ENCODE measurements around the gene SEC24D. TPM values are rescaled to one million over a fixed set of nuclear protein-coding genes. Genes with fewer than 3 reads are reported as not detected.

SEC24D gene
- total RNA-seq, 1 donor from 2014 or later = 8.2 TPM

DNA sequence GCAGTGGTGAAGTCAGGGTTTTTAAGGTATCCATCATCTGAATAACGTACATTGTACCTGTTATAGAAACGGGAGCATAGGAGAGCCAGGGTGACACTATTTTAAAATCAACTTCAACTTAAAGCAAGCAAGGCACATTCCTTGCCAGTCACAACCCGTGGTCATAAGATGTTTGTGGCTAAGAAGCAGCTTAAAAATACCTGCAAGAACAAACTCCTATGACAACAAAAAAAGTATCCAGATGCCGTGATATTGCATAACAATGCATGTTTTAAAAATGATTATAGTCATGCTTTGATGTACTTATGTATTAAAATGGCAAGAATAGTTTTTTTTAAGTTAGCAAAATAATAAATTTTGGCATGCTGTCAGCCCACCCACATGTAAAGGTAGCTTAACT lies 36.3 kb upstream of the SEC24D start:
- H3K4me2 ChIP-seq = no peak overlapping the region
- Mint-ChIP-seq H3K27me3 (ENCODE audit: insufficient read depth, low read depth) (peaks cover 2% of the 10 kb centered on the region), H3K36me3 (no peaks in the 10 kb centered on the region), H3K4me3 (no peak overlapping the region), H3K4me1 (no peaks in the 10 kb centered on the region), H3K27ac (no peak overlapping the region), H3K9me3 (peaks cover 2% of the 10 kb centered on the region)
- H3F3A ChIP-seq (ENCODE audit: low read depth) = no peaks in the 10 kb centered on the region
- H3K4me1 ChIP-seq = peaks cover 2% of the 10 kb centered on the region
- TF ChIP-seq, protein P1, sequence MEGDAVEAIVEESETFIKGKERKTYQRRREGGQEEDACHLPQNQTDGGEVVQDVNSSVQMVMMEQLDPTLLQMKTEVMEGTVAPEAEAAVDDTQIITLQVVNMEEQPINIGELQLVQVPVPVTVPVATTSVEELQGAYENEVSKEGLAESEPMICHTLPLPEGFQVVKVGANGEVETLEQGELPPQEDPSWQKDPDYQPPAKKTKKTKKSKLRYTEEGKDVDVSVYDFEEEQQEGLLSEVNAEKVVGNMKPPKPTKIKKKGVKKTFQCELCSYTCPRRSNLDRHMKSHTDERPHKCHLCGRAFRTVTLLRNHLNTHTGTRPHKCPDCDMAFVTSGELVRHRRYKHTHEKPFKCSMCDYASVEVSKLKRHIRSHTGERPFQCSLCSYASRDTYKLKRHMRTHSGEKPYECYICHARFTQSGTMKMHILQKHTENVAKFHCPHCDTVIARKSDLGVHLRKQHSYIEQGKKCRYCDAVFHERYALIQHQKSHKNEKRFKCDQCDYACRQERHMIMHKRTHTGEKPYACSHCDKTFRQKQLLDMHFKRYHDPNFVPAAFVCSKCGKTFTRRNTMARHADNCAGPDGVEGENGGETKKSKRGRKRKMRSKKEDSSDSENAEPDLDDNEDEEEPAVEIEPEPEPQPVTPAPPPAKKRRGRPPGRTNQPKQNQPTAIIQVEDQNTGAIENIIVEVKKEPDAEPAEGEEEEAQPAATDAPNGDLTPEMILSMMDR (IDR thresholded peaks at IDR 0.05) = no peak
- TF ChIP-seq EZH2phosphoT487 (IDR thresholded peaks at IDR 0.05) = no peak
- TF ChIP-seq EZH2 (IDR thresholded peaks at IDR 0.05) = no peak
- no peaks in the 10 kb centered on the region for H3K79me2 ChIP-seq (ENCODE audit: low read depth)
- H3K27me3 ChIP-seq = no peaks in the 10 kb centered on the region
- no peaks in the 10 kb centered on the region for H4K20me1 ChIP-seq (ENCODE audit: low read depth)
- H3K36me3 ChIP-seq = no peaks in the 10 kb centered on the region
- H3K9me3 ChIP-seq (ENCODE audit: low read depth) = no peaks in the 10 kb centered on the region
- H3K27ac ChIP-seq = no peak overlapping the region
- H3K9ac ChIP-seq = no peak overlapping the region
- H3K4me3 ChIP-seq = no peak overlapping the region
- no peak for DNase-seq (ENCODE audit: low spot score)
- no peak overlapping the region for H2AFZ ChIP-seq (replicated peaks)

DNA sequence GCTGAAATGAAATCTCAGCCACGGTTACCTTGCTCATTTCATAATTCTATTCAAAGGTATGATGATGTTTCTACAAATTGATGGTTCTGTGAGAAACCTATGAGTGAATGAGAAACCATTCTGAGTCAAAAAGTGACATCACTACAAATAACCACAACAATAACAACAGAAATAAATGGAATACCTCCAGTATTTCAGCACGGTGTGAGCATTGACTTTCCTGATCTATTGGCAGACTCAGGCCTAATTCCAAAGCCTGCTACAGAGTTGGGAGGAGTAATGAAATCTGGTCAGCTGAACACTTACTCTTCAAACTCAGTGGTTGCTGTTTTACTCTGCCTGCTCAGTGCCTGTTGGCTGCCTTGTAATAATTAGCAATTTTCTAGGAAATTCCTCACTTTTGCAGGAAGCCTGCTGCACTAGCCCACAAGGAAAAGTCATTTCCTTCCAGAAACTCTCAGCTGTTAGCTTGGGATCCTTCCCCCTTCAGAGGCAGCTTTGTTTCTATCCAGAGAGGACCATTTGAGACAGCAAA lies 33.9 kb upstream of the SEC24D start:
- Histone ChIP-seq H3K4me3 (no peak overlapping the region), H3K9me3 (ENCODE audit: low read depth) (no peaks in the 10 kb centered on the region), H3K4me1 (peaks cover 2% of the 10 kb centered on the region), H3F3A (ENCODE audit: low read depth) (no peaks in the 10 kb centered on the region), H3K27ac (peak overlapping the region; percentile 18), H3K4me2 (no peak overlapping the region), H3K79me2 (ENCODE audit: low read depth) (no peaks in the 10 kb centered on the region), H3K9ac (no peak overlapping the region), H3K36me3 (no peaks in the 10 kb centered on the region), H3K27me3 (no peaks in the 10 kb centered on the region), H2AFZ (replicated peaks) (peak overlapping the region; percentile 73), H4K20me1 (ENCODE audit: low read depth) (no peaks in the 10 kb centered on the region)
- H3K4me1 Mint-ChIP-seq = no peaks in the 10 kb centered on the region
- H3K9me3 Mint-ChIP-seq = no peaks in the 10 kb centered on the region
- no peak for DNase-seq (ENCODE audit: low spot score)
- H3K27me3 Mint-ChIP-seq (ENCODE audit: insufficient read depth, low read depth) = peaks cover 2% of the 10 kb centered on the region
- no peak overlapping the region for H3K4me3 Mint-ChIP-seq
- TF ChIP-seq EZH2 (IDR thresholded peaks at IDR 0.05) (no peak), EZH2phosphoT487 (IDR thresholded peaks at IDR 0.05) (no peak)
- TF ChIP-seq, protein P1 (IDR thresholded peaks at IDR 0.05) = no peak
- H3K36me3 Mint-ChIP-seq = no peaks in the 10 kb centered on the region
- H3K27ac Mint-ChIP-seq = no peak overlapping the region

DNA sequence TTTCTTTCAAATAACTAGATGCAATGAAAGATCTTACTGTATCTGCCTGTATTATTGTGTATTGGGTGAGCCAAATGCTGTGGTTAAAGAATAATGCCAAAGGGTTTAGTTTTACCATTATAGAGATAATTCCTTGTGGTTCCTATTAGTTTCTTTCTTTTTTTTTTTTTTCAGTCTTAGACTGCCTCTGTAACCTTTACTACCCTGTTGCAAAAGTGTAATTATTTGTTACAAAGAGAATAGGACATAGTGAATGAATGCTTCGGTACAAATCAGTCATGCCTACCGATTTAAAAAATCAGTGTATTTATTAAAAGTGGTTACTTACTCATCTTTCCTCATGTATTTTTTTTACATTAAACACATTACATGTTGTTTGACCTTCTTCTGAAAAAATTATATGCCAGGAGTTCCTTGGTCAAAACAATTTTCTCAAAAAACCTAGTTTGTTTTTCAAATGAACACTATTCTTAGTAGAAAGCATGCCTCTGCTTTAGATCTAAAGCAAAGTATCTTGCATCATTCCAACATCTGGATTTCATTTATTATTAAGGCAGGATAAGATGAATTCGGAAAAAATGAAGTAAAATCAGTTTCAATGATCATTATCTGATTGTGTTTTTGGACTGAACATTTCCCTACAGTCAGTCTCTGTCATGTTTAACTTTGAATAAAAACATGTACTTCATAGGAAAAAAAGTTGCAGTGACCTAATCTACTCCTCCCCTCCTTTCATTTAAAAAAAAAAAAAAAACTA lies 31.6 kb upstream of the SEC24D start:
- H3K27me3 Mint-ChIP-seq (ENCODE audit: insufficient read depth, low read depth) = peaks cover 2% of the 10 kb centered on the region
- no peak overlapping the region for H3K9ac ChIP-seq
- peaks cover 2% of the 10 kb centered on the region for H3K4me1 ChIP-seq
- H3K9me3 ChIP-seq (ENCODE audit: low read depth) = no peaks in the 10 kb centered on the region
- no peaks in the 10 kb centered on the region for H3K79me2 ChIP-seq (ENCODE audit: low read depth)
- no peak for TF ChIP-seq EZH2phosphoT487 (IDR thresholded peaks at IDR 0.05)
- no peak overlapping the region for H3K27ac Mint-ChIP-seq
- H3F3A ChIP-seq (ENCODE audit: low read depth) = no peaks in the 10 kb centered on the region
- H3K4me3 Mint-ChIP-seq = no peak overlapping the region
- H3K4me1 Mint-ChIP-seq = no peaks in the 10 kb centered on the region
- no peak overlapping the region for H2AFZ ChIP-seq (replicated peaks)
- H4K20me1 ChIP-seq (ENCODE audit: low read depth) = no peaks in the 10 kb centered on the region
- DNase-seq (ENCODE audit: low spot score) = no peak
- H3K27ac ChIP-seq = no peak overlapping the region
- H3K4me2 ChIP-seq = no peak overlapping the region
- H3K36me3 ChIP-seq = no peaks in the 10 kb centered on the region
- no peaks in the 10 kb centered on the region for H3K9me3 Mint-ChIP-seq
- H3K36me3 Mint-ChIP-seq = no peaks in the 10 kb centered on the region
- H3K4me3 ChIP-seq = no peak overlapping the region
- no peaks in the 10 kb centered on the region for H3K27me3 ChIP-seq

DNA sequence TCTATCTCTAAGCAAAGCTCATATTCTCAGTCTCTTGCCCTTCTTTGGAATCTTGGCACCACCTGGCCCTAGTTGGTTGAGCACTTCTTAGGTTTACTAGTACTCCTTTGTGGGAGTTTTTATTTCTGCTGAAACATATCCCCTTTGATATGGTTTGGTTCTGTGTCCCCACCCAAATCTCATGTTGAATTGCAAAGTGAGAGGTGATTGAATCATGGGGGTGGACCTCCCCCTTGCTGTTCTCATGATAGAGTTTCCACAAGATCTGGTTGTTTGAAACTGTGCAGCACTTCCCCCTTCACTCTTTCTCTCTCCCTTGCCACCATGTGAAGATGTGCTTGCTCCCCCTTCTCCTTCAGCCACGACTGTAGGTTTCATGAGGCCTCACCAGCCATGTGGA lies 30.5 kb upstream of the SEC24D start:
- no peaks in the 10 kb centered on the region for H3K27me3 ChIP-seq
- H3K27me3 Mint-ChIP-seq (ENCODE audit: insufficient read depth, low read depth) = peaks cover 2% of the 10 kb centered on the region
- H3K36me3 ChIP-seq = no peaks in the 10 kb centered on the region
- H3K4me2 ChIP-seq = no peak overlapping the region
- H3K9me3 ChIP-seq (ENCODE audit: low read depth) = no peaks in the 10 kb centered on the region
- H3K4me3 Mint-ChIP-seq = no peak overlapping the region
- peak overlapping the region; percentile 74 for H2AFZ ChIP-seq (replicated peaks)
- no peaks in the 10 kb centered on the region for H3F3A ChIP-seq (ENCODE audit: low read depth)
- H3K27ac ChIP-seq = no peak overlapping the region
- H3K4me1 Mint-ChIP-seq = no peaks in the 10 kb centered on the region
- H3K9me3 Mint-ChIP-seq = no peaks in the 10 kb centered on the region
- TF ChIP-seq EZH2 (IDR thresholded peaks at IDR 0.05) (no peak), EZH2phosphoT487 (IDR thresholded peaks at IDR 0.05) (no peak)
- TF ChIP-seq, protein P1 (IDR thresholded peaks at IDR 0.05) = no peak
- H4K20me1 ChIP-seq (ENCODE audit: low read depth) = no peaks in the 10 kb centered on the region
- no peak overlapping the region for H3K27ac Mint-ChIP-seq
- H3K9ac ChIP-seq = no peak overlapping the region
- no peak for DNase-seq (ENCODE audit: low spot score)
- no peaks in the 10 kb centered on the region for H3K36me3 Mint-ChIP-seq
- no peak overlapping the region for H3K4me3 ChIP-seq
- peaks cover 2% of the 10 kb centered on the region for H3K4me1 ChIP-seq
- H3K79me2 ChIP-seq (ENCODE audit: low read depth) = no peaks in the 10 kb centered on the region

Data from neural progenitor cell (in vitro differentiated cells).